ENCODE data around the gene PIAS1. TPM values are rescaled to one million over a fixed set of nuclear protein-coding genes. Genes with fewer than 3 reads are reported as not detected.
A peak's percentile ranks its signal among the peaks of the same experiment; 100 is the strongest.
"Not testable (repeated sequence)": the region's sequence is repeated elsewhere in the genome, so short reads cannot be mapped to it uniquely, and the experiment has no call there.

The PIAS1 gene
- total RNA-seq, 1 donor = 39.0 TPM

DNA sequence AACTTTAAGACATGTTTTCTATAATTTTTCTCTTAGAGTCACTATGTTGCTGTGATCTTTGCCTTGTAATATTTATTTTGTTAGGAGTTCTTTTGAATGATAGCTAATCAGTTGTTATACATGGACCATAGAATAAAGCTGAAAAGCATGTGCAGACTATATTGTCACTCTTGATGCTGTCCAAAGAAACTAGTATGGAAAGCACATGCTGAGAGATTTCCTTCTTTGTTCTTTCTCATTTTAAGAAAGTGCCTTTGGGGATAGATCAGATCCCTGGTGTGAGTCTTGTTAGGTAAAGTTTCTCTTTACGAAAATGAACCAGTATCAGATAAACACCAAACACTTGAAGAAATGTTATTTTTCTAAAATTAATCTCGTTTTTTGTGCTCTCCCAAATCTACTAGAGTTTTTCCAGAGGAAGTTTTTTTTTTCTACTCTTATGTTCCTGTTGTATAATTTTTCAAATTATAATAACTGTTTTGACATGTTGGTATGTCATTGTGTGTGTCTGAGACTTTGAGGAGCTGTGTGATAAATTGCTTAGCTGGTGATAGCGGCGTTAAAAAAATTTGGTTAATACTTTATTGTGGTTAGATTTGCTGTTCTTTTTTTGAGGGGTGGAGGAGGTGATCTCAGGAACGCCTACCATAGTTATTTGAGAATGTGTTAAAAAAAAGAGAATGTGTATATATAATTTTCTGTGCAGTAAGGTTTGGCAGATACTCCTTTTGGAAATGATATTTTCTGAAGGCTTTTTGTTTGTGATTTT, 2.2 kb downstream of the PIAS1 start:
- peak; percentile 26 for DNase-seq (ENCODE audit: low read depth)
- TF ChIP-seq, protein P1, sequence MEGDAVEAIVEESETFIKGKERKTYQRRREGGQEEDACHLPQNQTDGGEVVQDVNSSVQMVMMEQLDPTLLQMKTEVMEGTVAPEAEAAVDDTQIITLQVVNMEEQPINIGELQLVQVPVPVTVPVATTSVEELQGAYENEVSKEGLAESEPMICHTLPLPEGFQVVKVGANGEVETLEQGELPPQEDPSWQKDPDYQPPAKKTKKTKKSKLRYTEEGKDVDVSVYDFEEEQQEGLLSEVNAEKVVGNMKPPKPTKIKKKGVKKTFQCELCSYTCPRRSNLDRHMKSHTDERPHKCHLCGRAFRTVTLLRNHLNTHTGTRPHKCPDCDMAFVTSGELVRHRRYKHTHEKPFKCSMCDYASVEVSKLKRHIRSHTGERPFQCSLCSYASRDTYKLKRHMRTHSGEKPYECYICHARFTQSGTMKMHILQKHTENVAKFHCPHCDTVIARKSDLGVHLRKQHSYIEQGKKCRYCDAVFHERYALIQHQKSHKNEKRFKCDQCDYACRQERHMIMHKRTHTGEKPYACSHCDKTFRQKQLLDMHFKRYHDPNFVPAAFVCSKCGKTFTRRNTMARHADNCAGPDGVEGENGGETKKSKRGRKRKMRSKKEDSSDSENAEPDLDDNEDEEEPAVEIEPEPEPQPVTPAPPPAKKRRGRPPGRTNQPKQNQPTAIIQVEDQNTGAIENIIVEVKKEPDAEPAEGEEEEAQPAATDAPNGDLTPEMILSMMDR (IDR thresholded peaks at IDR 0.05; ENCODE audit: insufficient read depth, low read length) = no peak
- H3K4me3 ChIP-seq (ENCODE audit: low read depth, low read length) = peak overlapping the region; percentile 85

DNA sequence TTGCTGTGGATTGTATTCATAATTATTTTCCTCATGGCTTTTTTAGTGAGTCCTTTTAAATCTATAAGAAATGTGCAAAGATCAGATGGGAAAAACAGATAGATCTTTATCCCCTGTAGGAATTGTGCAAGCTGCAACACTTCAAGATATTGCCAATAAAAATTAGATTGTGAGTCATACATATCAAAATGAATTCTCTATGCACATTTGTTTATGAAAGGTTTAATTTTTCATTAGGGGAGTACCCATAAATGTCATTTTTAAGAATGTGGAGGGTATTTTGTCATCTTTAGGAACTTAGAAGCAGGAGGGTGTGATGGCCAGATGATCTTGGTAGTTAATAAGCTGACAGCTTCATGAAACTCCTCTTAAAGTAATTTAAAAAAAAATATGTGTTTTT, 2.9 kb downstream of the PIAS1 start:
- no peak overlapping the region for H3K4me3 ChIP-seq (ENCODE audit: low read depth, low read length)
- no peak for DNase-seq (ENCODE audit: low read depth)
- TF ChIP-seq, protein P1 (IDR thresholded peaks at IDR 0.05; ENCODE audit: insufficient read depth, low read length) = no peak

DNA sequence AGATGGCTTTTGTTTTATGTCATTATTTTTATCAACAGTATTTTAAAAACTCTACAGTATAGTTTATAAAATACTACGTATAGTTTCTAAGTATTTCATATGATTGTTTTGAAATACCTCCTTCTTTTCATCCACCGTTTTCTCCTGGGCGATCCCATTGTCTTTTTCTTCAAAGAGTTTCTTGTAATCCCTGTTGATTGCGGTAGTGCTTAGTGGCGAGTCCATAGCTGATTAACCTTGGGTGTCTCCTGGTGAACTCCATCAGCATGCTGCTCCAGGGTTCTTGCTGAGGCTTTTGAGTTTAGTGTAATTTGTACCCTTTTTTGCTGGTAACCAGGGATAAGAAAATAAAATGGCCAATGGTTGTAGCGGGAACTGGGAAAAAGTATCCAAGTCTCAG, 3.6 kb downstream of the PIAS1 start:
- TF ChIP-seq, protein P1 (IDR thresholded peaks at IDR 0.05; ENCODE audit: insufficient read depth, low read length) = no peak
- DNase-seq (ENCODE audit: low read depth) = no peak
- H3K4me3 ChIP-seq (ENCODE audit: low read depth, low read length) = no peak overlapping the region

- not testable (repeated sequence) for H3K4me3 ChIP-seq (ENCODE audit: low read depth, low read length); DNase-seq (ENCODE audit: low read depth)
Observed at GRCh38 chr15:68058970-68059369, 4.9 kb downstream of the PIAS1 start.

GRCh38 chr15:68059630-68060029, 5.5 kb downstream of the PIAS1 start:
- no peak for DNase-seq (ENCODE audit: low read depth)
- no peak overlapping the region for H3K4me3 ChIP-seq (ENCODE audit: low read depth, low read length)
- TF ChIP-seq, protein P1 (IDR thresholded peaks at IDR 0.05; ENCODE audit: insufficient read depth, low read length) = no peak

DNA sequence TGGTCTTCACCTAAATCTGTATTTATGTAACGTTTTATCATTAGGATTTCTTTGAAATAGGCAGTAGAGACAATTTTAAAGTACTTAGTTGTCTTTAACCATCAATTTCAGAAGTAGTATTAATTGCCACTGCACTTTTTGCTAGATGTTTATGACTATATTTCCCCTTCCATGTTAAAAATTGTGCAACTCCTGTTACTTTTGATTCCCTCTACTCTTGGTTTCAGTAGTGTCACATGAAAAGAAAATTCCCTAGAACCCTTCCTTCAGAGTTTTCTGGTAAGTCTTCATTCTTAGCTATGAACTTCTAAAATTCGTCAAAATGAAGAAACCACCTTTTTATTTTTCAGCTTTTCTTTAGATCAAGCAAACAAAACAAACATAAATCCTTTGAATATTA, 7.1 kb downstream of the PIAS1 start:
- TF ChIP-seq, protein P1 (IDR thresholded peaks at IDR 0.05; ENCODE audit: insufficient read depth, low read length) = no peak
- no peak for DNase-seq (ENCODE audit: low read depth)
- no peak overlapping the region for H3K4me3 ChIP-seq (ENCODE audit: low read depth, low read length)

DNA sequence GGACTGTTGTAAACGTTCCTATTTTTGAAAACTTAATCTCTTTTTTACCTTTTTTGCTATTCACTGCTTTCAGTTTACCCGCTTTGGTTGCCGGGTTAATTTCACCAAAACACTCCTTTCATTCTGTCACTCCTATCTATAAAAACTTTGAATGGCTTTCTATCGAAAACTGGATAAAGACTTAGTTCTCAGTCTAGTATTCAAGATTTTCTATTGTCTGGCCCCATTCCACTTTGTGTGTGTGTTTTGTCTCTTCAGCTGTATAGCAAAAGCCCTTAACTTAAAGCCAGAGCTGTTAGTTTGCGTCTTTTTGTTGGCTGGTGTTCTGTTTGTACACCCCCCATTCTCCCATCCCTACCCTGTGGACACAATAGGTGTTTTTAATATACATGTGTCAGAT, 7.5 kb downstream of the PIAS1 start:
- TF ChIP-seq, protein P1 (IDR thresholded peaks at IDR 0.05; ENCODE audit: insufficient read depth, low read length) = no peak
- DNase-seq (ENCODE audit: low read depth) = no peak
- no peak overlapping the region for H3K4me3 ChIP-seq (ENCODE audit: low read depth, low read length)

All from fibroblast of the aortic adventitia (primary cell).